HAP-1 (cell line): Measurements from ENCODE around the gene GAL3ST2.
"Not testable (repeated sequence)": the region's sequence is repeated elsewhere in the genome, so short reads cannot be mapped to it uniquely, and the experiment has no call there.

Experiments
- DNase-seq, 2 experiments: peaks; one replicate each; pipeline ENCODE4 v3.0.0-alpha.2; 2016 to 2020; ENCODE audit warnings: low spot score in 2 of 2
- H3K27me3 ChIP-seq: fragments of 250-450 bp; sonication (Bioruptor Pico); 2 replicates; pipeline ENCODE4 v1.5.1; 2020; ENCODE audit warnings: low read depth, mild to moderate bottlenecking, moderate library complexity
- H3K36me3 ChIP-seq: fragments of 250-450 bp; sonication (Bioruptor Pico); replicated peaks from 2 replicates; pipeline ENCODE4 v1.5.1; 2020; ENCODE audit warnings: mild to moderate bottlenecking
- H3K4me1 ChIP-seq: fragments of 250-450 bp; sonication (Bioruptor Pico); 2 replicates; pipeline ENCODE4 v1.5.1; 2020; ENCODE audit warnings: mild to moderate bottlenecking
- H3K4me3 ChIP-seq: fragments of 250-450 bp; sonication (Bioruptor Pico); 2 replicates; pipeline ENCODE4 v1.5.1; 2020; ENCODE audit warnings: mild to moderate bottlenecking, moderate library complexity
- H3K9me3 ChIP-seq: fragments of 250-450 bp; sonication (Bioruptor Pico); 2 replicates; pipeline ENCODE4 v1.5.1; 2020; ENCODE audit warnings: mild to moderate bottlenecking, moderate library complexity
- in situ Hi-C: fragments of 300-500 bp; cut with MboI; formaldehyde crosslinking; loops from 3 replicates; pipeline ENCODE4 v1.14.3; 2020; ENCODE audit warnings: low sequenced_read_pairs, inconsistent platforms, mixed read lengths

The GAL3ST2 gene

DNA sequence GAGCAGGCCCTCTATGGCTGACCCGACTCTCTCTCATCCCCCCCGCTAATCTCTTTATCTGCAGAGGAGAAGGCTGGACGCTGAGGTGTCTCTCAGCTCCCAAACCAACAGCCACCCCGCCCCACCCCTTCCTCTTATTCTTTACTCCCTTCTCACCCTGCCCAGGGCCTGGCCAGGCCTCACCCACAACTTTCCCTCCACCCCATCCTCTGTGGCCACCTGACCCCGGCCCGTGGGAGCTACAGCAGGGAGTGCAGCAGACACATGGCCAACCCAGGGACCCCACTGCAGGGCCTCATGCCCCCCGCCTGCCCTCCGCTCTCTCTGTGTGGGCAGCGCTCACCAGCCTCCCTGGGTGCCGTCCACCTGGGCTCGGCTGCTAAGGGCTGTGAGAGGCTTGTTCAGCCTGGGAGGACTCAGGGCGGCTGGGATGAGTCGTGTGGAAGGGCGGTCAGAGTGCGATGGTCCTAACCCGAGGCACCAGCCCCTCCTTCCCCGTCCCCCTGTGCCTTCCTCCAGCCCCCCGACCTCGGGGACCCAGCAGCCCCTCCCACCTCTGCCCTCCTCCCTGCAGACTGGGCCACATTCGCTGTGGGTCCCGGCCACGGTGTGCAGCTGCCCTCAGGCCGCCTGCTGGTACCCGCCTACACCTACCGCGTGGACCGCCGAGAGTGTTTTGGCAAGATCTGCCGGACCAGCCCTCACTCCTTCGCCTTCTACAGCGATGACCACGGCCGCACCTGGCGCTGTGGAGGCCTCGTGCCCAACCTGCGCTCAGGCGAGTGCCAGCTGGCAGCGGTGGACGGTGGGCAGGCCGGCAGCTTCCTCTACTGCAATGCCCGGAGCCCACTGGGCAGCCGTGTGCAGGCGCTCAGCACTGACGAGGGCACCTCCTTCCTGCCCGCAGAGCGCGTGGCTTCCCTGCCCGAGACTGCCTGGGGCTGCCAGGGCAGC, 39.1 kb downstream of the GAL3ST2 start:
- Histone ChIP-seq H3K36me3 (no peaks in the 10 kb centered on the region), H3K4me3 (no peak overlapping the region), H3K4me1 (no peaks in the 10 kb centered on the region), H3K9me3 (no peaks in the 10 kb centered on the region), H3K27me3 (no peaks in the 10 kb centered on the region)
- no peak for DNase-seq
- in situ Hi-C loops = no loop called here

- H3K9me3 ChIP-seq = no peaks in the 10 kb centered on the region
- no peak for DNase-seq
- no peaks in the 10 kb centered on the region for H3K36me3 ChIP-seq
- in situ Hi-C loops = no loop called here
- no peak overlapping the region for H3K4me3 ChIP-seq
- no peaks in the 10 kb centered on the region for H3K27me3 ChIP-seq
- no peaks in the 10 kb centered on the region for H3K4me1 ChIP-seq
These were observed 40.0 kb downstream of the GAL3ST2 start for GRCh38 chr2:241816431-241817121.

- no peaks in the 10 kb centered on the region for H3K4me1 ChIP-seq
- no peaks in the 10 kb centered on the region for H3K27me3 ChIP-seq
- no peaks in the 10 kb centered on the region for H3K36me3 ChIP-seq
- no peaks in the 10 kb centered on the region for H3K9me3 ChIP-seq
- no peak overlapping the region for H3K4me3 ChIP-seq
- DNase-seq = peak in 1 of 2 experiments; percentile 7
- in situ Hi-C loops = no loop called here
These were observed 40.7 kb downstream of the GAL3ST2 start for GRCh38 chr2:241817126-241817820.

- in situ Hi-C loops, H3K4me3 ChIP-seq, H3K4me1 ChIP-seq, H3K9me3 ChIP-seq, H3K36me3 ChIP-seq, H3K27me3 ChIP-seq, DNase-seq: not testable (repeated sequence)
These were observed 41.2 kb downstream of the GAL3ST2 start for GRCh38 chr2:241817821-241818215.

- no peaks in the 10 kb centered on the region for H3K27me3 ChIP-seq
These were observed 41.8 kb downstream of the GAL3ST2 start for GRCh38 chr2:241818229-241818942.

DNA sequence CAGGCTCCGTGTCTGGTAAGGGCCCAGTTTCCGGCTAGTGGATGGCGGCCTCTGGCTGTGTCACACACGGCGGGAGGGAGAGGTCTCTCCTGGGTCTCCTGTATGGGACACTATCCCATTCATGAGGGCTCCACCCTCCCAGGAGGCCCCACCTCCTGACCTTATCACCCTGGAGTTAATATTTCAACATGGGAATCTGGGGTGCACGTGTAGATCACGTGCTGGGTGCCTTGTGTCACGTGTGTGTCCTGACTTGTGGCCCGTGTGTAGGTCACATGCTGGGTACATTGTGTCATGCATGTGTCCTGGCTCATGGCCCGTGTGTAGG, 42.3 kb downstream of the GAL3ST2 start:
- in situ Hi-C loops = no loop called here
- H3K4me1 ChIP-seq = no peaks in the 10 kb centered on the region

More at GRCh38 chr2:241818229-241818942, 41.8 kb downstream of the GAL3ST2 start:
- H3K4me3 ChIP-seq = no peak overlapping the region
- in situ Hi-C loops = no loop called here
- DNase-seq = no peak
- no peaks in the 10 kb centered on the region for H3K36me3 ChIP-seq
- H3K4me1 ChIP-seq = no peaks in the 10 kb centered on the region
- no peaks in the 10 kb centered on the region for H3K9me3 ChIP-seq

GRCh38 chr2:241819947-241820624, 43.5 kb downstream of the GAL3ST2 start:
- in situ Hi-C loops, H3K36me3 ChIP-seq, DNase-seq, H3K27me3 ChIP-seq, H3K4me3 ChIP-seq, H3K4me1 ChIP-seq, H3K9me3 ChIP-seq: not testable (repeated sequence)

More for the DNA sequence above, 42.3 kb downstream of the GAL3ST2 start:
- Histone ChIP-seq H3K36me3 (no peaks in the 10 kb centered on the region), H3K9me3 (no peaks in the 10 kb centered on the region), H3K27me3 (no peaks in the 10 kb centered on the region), H3K4me3 (no peak overlapping the region)
- DNase-seq = no peak

DNA sequence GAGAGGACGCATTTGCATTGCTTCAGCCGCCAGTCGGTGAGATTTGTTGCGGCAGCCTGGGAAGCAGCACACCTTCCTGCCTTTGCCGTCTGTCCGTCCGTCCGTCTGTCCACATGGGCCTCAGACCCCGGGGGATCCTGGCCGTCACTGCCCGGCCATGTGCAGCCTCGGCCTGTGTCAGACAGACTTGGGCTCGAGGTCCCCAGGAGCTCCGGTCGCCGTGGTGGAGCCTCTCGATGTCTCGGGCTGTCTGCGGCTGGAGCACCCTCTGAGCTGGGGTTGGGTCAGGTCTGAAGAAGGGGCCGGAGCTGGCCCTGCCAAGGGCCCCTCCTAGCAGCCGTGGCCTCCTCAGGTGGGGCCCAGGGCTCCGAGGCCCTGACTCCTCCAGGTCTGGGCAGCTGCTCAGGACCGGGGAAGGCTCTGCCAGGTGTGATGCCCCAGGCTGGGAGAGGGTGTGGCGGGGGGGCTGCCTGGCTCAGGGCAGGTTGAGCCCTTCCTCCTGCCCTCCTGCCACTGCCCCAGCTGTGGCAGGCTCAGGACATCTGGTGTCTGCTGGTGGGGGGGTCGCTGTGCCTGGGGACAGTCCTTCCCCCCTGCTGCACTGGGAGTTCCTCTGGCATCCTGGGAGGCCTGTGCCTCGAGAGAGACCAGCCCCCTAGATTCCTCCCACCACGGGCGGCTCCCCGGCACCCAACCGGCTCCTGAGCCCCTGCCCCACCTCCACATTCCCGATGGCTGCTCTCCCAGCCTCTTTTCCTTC, 44.2 kb downstream of the GAL3ST2 start:
- in situ Hi-C loops = no loop called here
- no peak for DNase-seq

GRCh38 chr2:241821460-241822263, 45.0 kb downstream of the GAL3ST2 start:
- Histone ChIP-seq H3K4me3 (no peak overlapping the region), H3K27me3 (no peaks in the 10 kb centered on the region), H3K36me3 (no peaks in the 10 kb centered on the region), H3K9me3 (0 out of 2 replicates have a peak, but pooled peaks cover under 1% of the 10 kb centered on the region), H3K4me1 (no peaks in the 10 kb centered on the region)
- DNase-seq = no peak
- in situ Hi-C loops = no loop called here

More for the DNA sequence above, 44.2 kb downstream of the GAL3ST2 start:
- no peaks in the 10 kb centered on the region for H3K36me3 ChIP-seq
- no peaks in the 10 kb centered on the region for H3K9me3 ChIP-seq
- no peaks in the 10 kb centered on the region for H3K4me1 ChIP-seq
- H3K4me3 ChIP-seq = no peak overlapping the region
- no peaks in the 10 kb centered on the region for H3K27me3 ChIP-seq

DNA sequence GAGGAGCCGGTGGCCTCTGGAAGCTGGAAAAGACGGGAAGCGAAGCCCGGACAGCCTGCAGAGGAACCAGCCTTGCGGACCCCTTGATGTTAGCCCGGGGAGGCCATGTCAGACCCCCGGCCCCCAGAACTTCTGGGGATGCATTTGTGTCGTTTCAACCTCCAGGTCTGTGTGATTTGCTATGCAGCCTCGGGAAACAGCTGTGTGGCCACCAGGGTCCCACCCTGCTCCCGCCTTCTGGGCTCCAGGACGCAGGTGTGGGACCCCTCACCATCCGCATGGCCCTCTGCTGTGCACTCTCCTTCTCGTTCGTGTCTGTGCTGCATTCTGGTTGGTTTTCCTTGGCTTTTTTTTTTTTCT, 45.6 kb downstream of the GAL3ST2 start:
- in situ Hi-C loops = no loop called here

DNA sequence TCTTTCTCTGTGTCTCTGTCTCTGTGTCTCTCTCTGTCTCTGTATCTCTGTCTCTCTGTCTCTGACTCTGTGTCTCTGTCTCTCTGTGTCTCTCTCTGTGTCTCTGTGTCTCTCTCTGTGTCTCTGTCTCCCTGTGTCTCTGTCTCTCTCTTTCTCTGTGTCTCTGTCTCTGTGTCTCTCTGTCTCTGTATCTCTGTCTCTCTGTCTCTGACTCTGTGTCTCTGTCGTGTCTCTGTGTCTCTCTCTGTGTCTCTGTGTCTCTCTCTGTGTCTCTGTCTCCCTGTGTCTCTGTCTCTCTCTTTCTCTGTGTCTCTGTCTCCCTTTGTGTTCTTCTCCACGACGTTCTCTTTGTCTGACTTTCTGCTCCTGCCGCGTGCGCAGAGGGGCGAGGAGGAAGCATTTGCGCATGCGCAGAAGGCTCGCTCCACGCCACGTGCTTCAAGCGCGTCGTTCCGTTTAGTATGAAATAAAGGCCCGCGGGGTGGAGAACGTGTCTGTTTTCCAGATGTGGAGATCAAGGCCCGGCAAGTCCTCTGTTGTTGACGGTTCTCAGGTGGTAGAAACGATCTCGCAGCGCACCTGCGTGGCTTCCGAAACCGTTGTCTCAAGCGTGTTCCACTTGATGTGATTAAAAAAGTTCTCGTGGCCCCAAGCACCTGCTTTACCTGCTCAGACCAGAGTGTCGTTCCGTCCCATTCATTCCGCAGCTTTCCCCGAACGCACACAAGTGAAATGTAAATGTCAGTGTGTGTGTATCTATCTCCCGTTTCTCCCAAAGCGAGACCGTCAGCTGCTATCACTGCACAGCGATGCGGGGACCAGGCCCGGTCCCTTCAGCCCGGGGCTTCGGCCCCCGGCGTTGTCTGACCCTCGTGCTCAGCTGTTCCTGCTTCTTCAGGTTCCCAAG, 47.2 kb downstream of the GAL3ST2 start:
- H3K27me3 ChIP-seq, H3K4me1 ChIP-seq, H3K9me3 ChIP-seq, H3K36me3 ChIP-seq, H3K4me3 ChIP-seq, DNase-seq, in situ Hi-C loops: not testable (repeated sequence)

More for the DNA sequence above, 45.6 kb downstream of the GAL3ST2 start:
- Histone ChIP-seq H3K9me3 (peaks cover 4% of the 10 kb centered on the region), H3K36me3 (no peaks in the 10 kb centered on the region), H3K4me3 (no peak overlapping the region), H3K27me3 (no peaks in the 10 kb centered on the region), H3K4me1 (no peaks in the 10 kb centered on the region)
- no peak for DNase-seq
